GM12878 (cell line): Measurements from ENCODE around the gene GPC5.

Source experiments
- ATF2 ChIP-seq: IDR thresholded peaks from 2 replicates; pipeline ENCODE4 v1.6.1; 2012; ENCODE audit warnings: low read length, inconsistent platforms
- EP300 ChIP-seq, 2 experiments: fragments of 150-350 bp in 1 of 2; IDR thresholded peaks; 2 replicates each; pipeline ENCODE4 v1.6.1; 2011 to 2012; ENCODE audit warnings: low read depth in 2 of 2, low read length in 2 of 2, borderline replicate concordance in 1 of 2, improper control_type of control experiment in 1 of 2, inconsistent platforms in 1 of 2; ENCODE audit not compliant: control insufficient read depth in 1 of 2

DNA sequence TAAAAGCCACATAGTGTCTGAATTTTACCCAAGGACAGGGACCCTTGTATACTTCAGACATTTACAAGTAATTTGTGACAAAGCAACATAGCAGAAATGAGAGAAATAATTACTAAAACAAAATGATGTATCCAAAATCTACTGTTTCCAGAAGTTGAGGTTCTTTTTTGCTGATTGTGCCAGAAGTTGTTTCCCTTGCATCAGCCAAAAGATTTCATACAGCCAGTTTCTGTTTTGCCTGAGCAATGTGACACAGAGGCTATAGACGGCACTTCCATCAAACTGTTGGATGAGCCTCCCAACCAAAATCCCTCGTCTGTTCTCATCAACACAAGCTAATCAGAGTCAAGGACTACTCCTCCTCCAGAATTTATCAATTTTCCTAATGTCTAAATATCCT lies 915.0 kb downstream of the GPC5 start:
- TF ChIP-seq EP300 (IDR thresholded peaks at IDR 0.05; ENCODE audit: borderline replicate concordance in 1 of 2, control insufficient read depth in 1 of 2, low read depth in 2 of 2, low read length in 2 of 2) (no peak), ATF2 (no peak)
